GM21576 (cell line): ENCODE results near the gene PMM2.
"Not testable (repeated sequence)": the region's sequence is repeated elsewhere in the genome, so short reads cannot be mapped to it uniquely, and the experiment has no call there.

Experiments used
- ATAC-seq: cut with Tn5 transposase; IDR thresholded peaks from one replicate; pipeline ENCODE4 v1.9.1; 2021; ENCODE audit warnings: mild to moderate bottlenecking, moderate library complexity; ENCODE audit not compliant: unreplicated experiment

PMM2 gene

GRCh38 chr16:8781797-8782196 lies 15.8 kb upstream of the PMM2 start:
- no peak for ATAC-seq

GRCh38 chr16:8782673-8783072 lies 15.0 kb upstream of the PMM2 start:
- no peak for ATAC-seq

GRCh38 chr16:8785408-8785807 lies 12.2 kb upstream of the PMM2 start:
- no peak for ATAC-seq

- ATAC-seq: not testable (repeated sequence)
These were observed 11.3 kb upstream of the PMM2 start for GRCh38 chr16:8786316-8786715.

- ATAC-seq: no peak
These were observed 9.0 kb upstream of the PMM2 start for GRCh38 chr16:8788578-8789172.

GRCh38 chr16:8795091-8795490 lies 2.5 kb upstream of the PMM2 start:
- no peak for ATAC-seq

- no peak for ATAC-seq
These were observed 1.8 kb upstream of the PMM2 start for GRCh38 chr16:8795818-8796217.

- no peak for ATAC-seq
These were observed 923 bp upstream of the PMM2 start for GRCh38 chr16:8796469-8797363.

- ATAC-seq: no peak
These were observed 512 bp downstream of the PMM2 start for GRCh38 chr16:8798174-8798527.

- ATAC-seq: no peak
These were observed 1.0 kb downstream of the PMM2 start for GRCh38 chr16:8798535-8799157.

- no peak for ATAC-seq
These were observed 4.1 kb downstream of the PMM2 start for GRCh38 chr16:8801701-8802100.

- not testable (repeated sequence) for ATAC-seq
These were observed 6.1 kb downstream of the PMM2 start for GRCh38 chr16:8803733-8804132.

- ATAC-seq: no peak
These were observed 6.7 kb downstream of the PMM2 start for GRCh38 chr16:8804313-8804712.

GRCh38 chr16:8806272-8806983 lies 8.8 kb downstream of the PMM2 start:
- ATAC-seq: no peak

GRCh38 chr16:8807189-8807588 lies 9.6 kb downstream of the PMM2 start:
- no peak for ATAC-seq

GRCh38 chr16:8808009-8808408 lies 10.4 kb downstream of the PMM2 start:
- ATAC-seq: no peak

- ATAC-seq: no peak
These were observed 11.1 kb downstream of the PMM2 start for GRCh38 chr16:8808613-8809353.

- no peak for ATAC-seq
These were observed 14.7 kb downstream of the PMM2 start for GRCh38 chr16:8812162-8812843.

- ATAC-seq: no peak
These were observed 16.6 kb downstream of the PMM2 start for GRCh38 chr16:8814095-8814806.
